ENCODE results near the gene IQCE.
"Not testable (repeated sequence)": the region's sequence is repeated elsewhere in the genome, so short reads cannot be mapped to it uniquely, and the experiment has no call there.

IQCE gene

GRCh38 chr7:2576742-2577491, 18.1 kb downstream of the IQCE start:
- no peak for DNase-seq (ENCODE audit: low read depth in 2 of 2)

GRCh38 chr7:2577914-2578680, 19.3 kb downstream of the IQCE start:
- no peak for DNase-seq (ENCODE audit: low read depth in 2 of 2)

GRCh38 chr7:2580636-2581035, 21.9 kb downstream of the IQCE start:
- DNase-seq (ENCODE audit: low read depth in 2 of 2) = no peak

GRCh38 chr7:2582006-2582735, 23.4 kb downstream of the IQCE start:
- no peak for DNase-seq (ENCODE audit: low read depth in 2 of 2)

GRCh38 chr7:2583798-2584580, 25.2 kb downstream of the IQCE start:
- DNase-seq (ENCODE audit: low read depth in 2 of 2) = no peak

GRCh38 chr7:2585446-2585845, 26.7 kb downstream of the IQCE start:
- no peak for DNase-seq (ENCODE audit: low read depth in 2 of 2)

- DNase-seq (ENCODE audit: low read depth in 2 of 2) = no peak
Measured at GRCh38 chr7:2586326-2587020, 27.7 kb downstream of the IQCE start.

- no peak for DNase-seq (ENCODE audit: low read depth in 2 of 2)
Measured at GRCh38 chr7:2587134-2587533, 28.4 kb downstream of the IQCE start.

- DNase-seq (ENCODE audit: low read depth in 2 of 2) = no peak
Measured at GRCh38 chr7:2587778-2588177, 29.0 kb downstream of the IQCE start.

- DNase-seq (ENCODE audit: low read depth in 2 of 2) = no peak
Measured at GRCh38 chr7:2589341-2589740, 30.6 kb downstream of the IQCE start.

- not testable (repeated sequence) for DNase-seq (ENCODE audit: low read depth in 2 of 2)
Measured at GRCh38 chr7:2589941-2590340, 31.2 kb downstream of the IQCE start.

GRCh38 chr7:2592375-2592865, 33.6 kb downstream of the IQCE start:
- no peak for DNase-seq (ENCODE audit: low read depth in 2 of 2)

- no peak for DNase-seq (ENCODE audit: low read depth in 2 of 2)
Measured at GRCh38 chr7:2593036-2593727, 34.4 kb downstream of the IQCE start.

GRCh38 chr7:2594599-2594998, 35.8 kb downstream of the IQCE start:
- no peak for DNase-seq (ENCODE audit: low read depth in 2 of 2)

GRCh38 chr7:2595258-2595860, 36.6 kb downstream of the IQCE start:
- no peak for DNase-seq (ENCODE audit: low read depth in 2 of 2)

- no peak for DNase-seq (ENCODE audit: low read depth in 2 of 2)
Measured at GRCh38 chr7:2596464-2597272, 37.9 kb downstream of the IQCE start.

- no peak for DNase-seq (ENCODE audit: low read depth in 2 of 2)
Measured at GRCh38 chr7:2597273-2597640, 38.5 kb downstream of the IQCE start.

GRCh38 chr7:2598154-2598823, 39.5 kb downstream of the IQCE start:
- no peak for DNase-seq (ENCODE audit: low read depth in 2 of 2)

GRCh38 chr7:2601065-2601464, 42.3 kb downstream of the IQCE start:
- DNase-seq (ENCODE audit: low read depth in 2 of 2) = no peak

Data from stimulated activated CD8-positive, alpha-beta memory T cell treated with anti-CD3 and anti-CD28 coated beads, Interleukin-15, amount 100 ng/mL, for 48 hours (primary cell).